Loucy (cell line): ENCODE data around the gene CPPED1.
"Not testable (repeated sequence)": the region's sequence is repeated elsewhere in the genome, so short reads cannot be mapped to it uniquely, and the experiment has no call there.

ENCODE experiments used
- H2AFZ ChIP-seq: fragments of 200-600 bp; sonication (generic); 2 replicates; pipeline ENCODE4 v1.6.0; 2016; ENCODE audit warnings: antibody characterized with exemption, mild to moderate bottlenecking, low read length, moderate library complexity
- H3F3A ChIP-seq: fragments of 200-600 bp; 2 replicates; pipeline ENCODE4 v1.6.0; 2016; ENCODE audit warnings: antibody characterized with exemption, low read depth, mild to moderate bottlenecking
- H3K27me3 ChIP-seq: fragments of 200-600 bp; sonication (generic); 2 replicates; pipeline ENCODE4 v1.6.1; 2014; ENCODE audit warnings: low read length, mild to moderate bottlenecking; ENCODE audit not compliant: insufficient read depth, poor library complexity, severe bottlenecking
- H3K36me3 ChIP-seq: fragments of 200-600 bp; sonication (generic); 2 replicates; pipeline ENCODE4 v1.6.1; 2016; ENCODE audit warnings: low read length; ENCODE audit not compliant: insufficient read depth
- H3K4me1 ChIP-seq: fragments of 200-600 bp; sonication (generic); 2 replicates; pipeline ENCODE4 v1.5.1; 2014; ENCODE audit warnings: low read length, mild to moderate bottlenecking; ENCODE audit not compliant: insufficient read depth, poor library complexity, severe bottlenecking
- H3K4me2 ChIP-seq: fragments of 200-600 bp; sonication (generic); 2 replicates; pipeline ENCODE4 v1.6.0; 2014; ENCODE audit warnings: antibody characterized with exemption, low read length, low read depth, mild to moderate bottlenecking; ENCODE audit not compliant: poor library complexity, severe bottlenecking
- H3K4me3 ChIP-seq: fragments of 200-600 bp; sonication (generic); 2 replicates; pipeline ENCODE4 v1.5.1; 2014; ENCODE audit warnings: low read length, mild to moderate bottlenecking, mixed read lengths; ENCODE audit not compliant: poor library complexity, severe bottlenecking
- H3K79me2 ChIP-seq: fragments of 200-600 bp; sonication (generic); 2 replicates; pipeline ENCODE4 v1.6.1; 2014; ENCODE audit warnings: low read length; ENCODE audit not compliant: insufficient read depth
- H3K9ac ChIP-seq: fragments of 200-600 bp; sonication (generic); 2 replicates; pipeline ENCODE4 v1.6.0; 2014; ENCODE audit warnings: mild to moderate bottlenecking, low read depth, low read length, moderate library complexity; ENCODE audit not compliant: poor library complexity, severe bottlenecking
- H3K9me2 ChIP-seq: fragments of 200-600 bp; sonication (generic); replicated peaks from 2 replicates; pipeline ENCODE4 v1.6.1; 2016; ENCODE audit warnings: low read depth, low read length, mixed read lengths
- H3K9me3 ChIP-seq: fragments of 200-600 bp; sonication (generic); 2 replicates; pipeline ENCODE4 v1.6.1; 2014; ENCODE audit warnings: mild to moderate bottlenecking, antibody characterized with exemption, low read length, low read depth; ENCODE audit not compliant: insufficient read depth
- H4K20me1 ChIP-seq: fragments of 200-600 bp; sonication (generic); 2 replicates; pipeline ENCODE4 v1.6.0; 2014; ENCODE audit warnings: antibody characterized with exemption, low read length, mild to moderate bottlenecking; ENCODE audit not compliant: insufficient read depth, poor library complexity, severe bottlenecking
- EZH2phosphoT487 ChIP-seq: fragments of 200-600 bp; IDR thresholded peaks from 2 replicates; pipeline ENCODE4 v1.6.1; 2018; ENCODE audit warnings: antibody characterized with exemption, mild to moderate bottlenecking, moderate library complexity, borderline replicate concordance
- TF ChIP-seq, protein P1 (sequence below): fragments of 200-600 bp; sonication (generic); conservative IDR thresholded peaks from 2 replicates; pipeline ENCODE4 v1.5.1; 2014; ENCODE audit warnings: mild to moderate bottlenecking, antibody characterized with exemption, low read length

Gene CPPED1

GRCh38 chr16:12815361-12815760 lies 11.7 kb upstream of the CPPED1 start:
- Histone ChIP-seq H4K20me1 (no peaks in the 10 kb centered on the region), H3F3A (no peaks in the 10 kb centered on the region), H3K4me3 (no peak overlapping the region), H3K79me2 (no peaks in the 10 kb centered on the region), H3K9me2 (no peaks in the 10 kb centered on the region), H3K4me1 (no peaks in the 10 kb centered on the region), H3K36me3 (no peaks in the 10 kb centered on the region), H3K9ac (no peak overlapping the region), H2AFZ (no peak overlapping the region), H3K27me3 (no peaks in the 10 kb centered on the region), H3K4me2 (no peak overlapping the region), H3K9me3 (no peaks in the 10 kb centered on the region)
- TF ChIP-seq, protein P1, sequence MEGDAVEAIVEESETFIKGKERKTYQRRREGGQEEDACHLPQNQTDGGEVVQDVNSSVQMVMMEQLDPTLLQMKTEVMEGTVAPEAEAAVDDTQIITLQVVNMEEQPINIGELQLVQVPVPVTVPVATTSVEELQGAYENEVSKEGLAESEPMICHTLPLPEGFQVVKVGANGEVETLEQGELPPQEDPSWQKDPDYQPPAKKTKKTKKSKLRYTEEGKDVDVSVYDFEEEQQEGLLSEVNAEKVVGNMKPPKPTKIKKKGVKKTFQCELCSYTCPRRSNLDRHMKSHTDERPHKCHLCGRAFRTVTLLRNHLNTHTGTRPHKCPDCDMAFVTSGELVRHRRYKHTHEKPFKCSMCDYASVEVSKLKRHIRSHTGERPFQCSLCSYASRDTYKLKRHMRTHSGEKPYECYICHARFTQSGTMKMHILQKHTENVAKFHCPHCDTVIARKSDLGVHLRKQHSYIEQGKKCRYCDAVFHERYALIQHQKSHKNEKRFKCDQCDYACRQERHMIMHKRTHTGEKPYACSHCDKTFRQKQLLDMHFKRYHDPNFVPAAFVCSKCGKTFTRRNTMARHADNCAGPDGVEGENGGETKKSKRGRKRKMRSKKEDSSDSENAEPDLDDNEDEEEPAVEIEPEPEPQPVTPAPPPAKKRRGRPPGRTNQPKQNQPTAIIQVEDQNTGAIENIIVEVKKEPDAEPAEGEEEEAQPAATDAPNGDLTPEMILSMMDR, result no peak
- TF ChIP-seq EZH2phosphoT487, result no peak

DNA sequence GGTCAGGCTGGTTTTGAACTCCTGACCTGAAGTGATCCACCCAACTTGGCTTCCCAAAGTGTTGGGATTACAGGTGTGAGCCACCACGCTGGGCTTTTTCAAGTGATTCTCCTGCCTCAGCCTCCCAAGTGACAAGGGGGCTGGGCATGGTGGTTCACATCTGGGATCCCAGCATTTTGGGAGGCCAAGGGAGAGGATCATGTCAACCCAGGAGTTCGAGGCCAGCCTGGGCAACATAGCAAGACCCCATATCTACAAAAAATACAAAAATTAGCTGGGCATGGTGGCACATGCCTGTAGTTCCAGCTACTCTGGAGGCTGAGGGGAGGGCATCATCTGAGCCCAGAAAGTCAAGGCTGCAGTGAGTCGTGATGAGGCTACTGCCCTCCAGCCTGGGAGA lies 10.0 kb upstream of the CPPED1 start:
- H3F3A ChIP-seq, H4K20me1 ChIP-seq, H3K9me3 ChIP-seq, H2AFZ ChIP-seq, H3K27me3 ChIP-seq, H3K9me2 ChIP-seq, H3K79me2 ChIP-seq, H3K4me1 ChIP-seq, H3K4me2 ChIP-seq, H3K9ac ChIP-seq, H3K36me3 ChIP-seq, H3K4me3 ChIP-seq: not testable (repeated sequence)

DNA sequence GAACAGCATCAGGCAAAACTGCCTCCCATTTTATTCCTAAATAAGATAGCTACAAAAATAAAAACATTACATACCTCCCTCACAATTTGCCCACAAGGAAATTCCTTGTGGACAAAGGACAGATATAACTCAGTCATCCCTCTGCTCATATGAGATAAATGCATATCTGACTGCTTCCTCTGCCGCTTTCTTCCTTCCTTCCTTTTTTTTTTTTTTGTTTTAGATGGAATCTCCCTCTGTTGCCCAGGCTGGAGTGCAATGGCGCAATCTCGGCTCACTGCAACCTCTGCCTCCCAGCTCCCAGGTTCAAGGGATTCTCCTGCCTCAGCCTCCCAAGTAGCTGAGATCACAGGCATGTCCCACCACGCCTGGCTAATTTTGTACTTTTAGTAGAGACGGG lies 9.6 kb upstream of the CPPED1 start:
- H4K20me1 ChIP-seq, H3K9me2 ChIP-seq: not testable (repeated sequence)

GRCh38 chr16:12811441-12812383 lies 8.0 kb upstream of the CPPED1 start:
- no peak overlapping the region for H3K4me3 ChIP-seq
- no peaks in the 10 kb centered on the region for H4K20me1 ChIP-seq
- no peaks in the 10 kb centered on the region for H3K4me1 ChIP-seq
- H3F3A ChIP-seq, result no peaks in the 10 kb centered on the region
- no peaks in the 10 kb centered on the region for H3K27me3 ChIP-seq
- H3K79me2 ChIP-seq, result no peaks in the 10 kb centered on the region
- no peak overlapping the region for H2AFZ ChIP-seq
- H3K9ac ChIP-seq, result no peak overlapping the region
- H3K9me2 ChIP-seq, result no peaks in the 10 kb centered on the region
- H3K4me2 ChIP-seq, result no peak overlapping the region
- H3K9me3 ChIP-seq, result no peaks in the 10 kb centered on the region
- TF ChIP-seq, protein P1, result no peak
- no peak for TF ChIP-seq EZH2phosphoT487
- no peaks in the 10 kb centered on the region for H3K36me3 ChIP-seq

More for the DNA sequence above, 9.6 kb upstream of the CPPED1 start:
- H3K4me3 ChIP-seq, H3K9me3 ChIP-seq, H3K36me3 ChIP-seq, H3K4me2 ChIP-seq, H3K79me2 ChIP-seq, H3F3A ChIP-seq, H3K27me3 ChIP-seq, H2AFZ ChIP-seq, H3K9ac ChIP-seq, H3K4me1 ChIP-seq: not testable (repeated sequence)
